AG09319 (cell line): Measurements from ENCODE around the gene SPATA31C1.
"Not testable (repeated sequence)": the region's sequence is repeated elsewhere in the genome, so short reads cannot be mapped to it uniquely, and the experiment has no call there.

Experiments used
- DNase-seq: peaks from one replicate; pipeline ENCODE4 v3.0.0-alpha.2; 2010; ENCODE audit warnings: low read depth; ENCODE audit errors: extremely low read depth
- TF ChIP-seq, protein P1 (sequence below): IDR thresholded peaks from 2 replicates; pipeline ENCODE4 v1.5.1; 2011; ENCODE audit warnings: low read depth, mild to moderate bottlenecking, inconsistent platforms, low read length, moderate library complexity

The SPATA31C1 gene

GRCh38 chr9:87937352-87937751 lies 19.6 kb downstream of the SPATA31C1 start:
- DNase-seq = not testable (repeated sequence)

GRCh38 chr9:87937918-87938317 lies 20.2 kb downstream of the SPATA31C1 start:
- not testable (repeated sequence) for DNase-seq

- not testable (repeated sequence) for DNase-seq
Measured at GRCh38 chr9:87938336-87938735, 20.6 kb downstream of the SPATA31C1 start.

GRCh38 chr9:87939096-87939495 lies 21.3 kb downstream of the SPATA31C1 start:
- not testable (repeated sequence) for DNase-seq

DNA sequence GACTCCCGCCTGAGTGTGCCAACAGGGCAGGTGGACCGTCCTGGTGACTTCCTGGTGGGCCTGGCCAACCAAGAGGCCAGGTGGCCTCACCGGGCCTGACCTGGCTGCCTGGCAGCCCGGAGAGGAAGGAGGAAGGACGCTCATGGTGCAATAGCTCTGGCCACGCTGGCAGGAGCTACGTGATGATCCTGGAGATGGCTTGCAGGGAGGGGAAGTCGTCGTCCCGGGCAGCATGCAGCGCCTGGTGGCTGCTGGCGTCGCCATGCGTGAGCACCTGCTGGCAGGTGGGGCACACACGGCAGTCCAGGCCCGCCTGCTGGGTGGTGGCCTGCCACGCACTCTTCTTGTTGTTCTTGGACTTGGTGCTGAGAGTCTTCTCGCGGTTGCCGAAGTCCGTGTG lies 26.3 kb downstream of the SPATA31C1 start:
- no peak for DNase-seq
- TF ChIP-seq, protein P1, sequence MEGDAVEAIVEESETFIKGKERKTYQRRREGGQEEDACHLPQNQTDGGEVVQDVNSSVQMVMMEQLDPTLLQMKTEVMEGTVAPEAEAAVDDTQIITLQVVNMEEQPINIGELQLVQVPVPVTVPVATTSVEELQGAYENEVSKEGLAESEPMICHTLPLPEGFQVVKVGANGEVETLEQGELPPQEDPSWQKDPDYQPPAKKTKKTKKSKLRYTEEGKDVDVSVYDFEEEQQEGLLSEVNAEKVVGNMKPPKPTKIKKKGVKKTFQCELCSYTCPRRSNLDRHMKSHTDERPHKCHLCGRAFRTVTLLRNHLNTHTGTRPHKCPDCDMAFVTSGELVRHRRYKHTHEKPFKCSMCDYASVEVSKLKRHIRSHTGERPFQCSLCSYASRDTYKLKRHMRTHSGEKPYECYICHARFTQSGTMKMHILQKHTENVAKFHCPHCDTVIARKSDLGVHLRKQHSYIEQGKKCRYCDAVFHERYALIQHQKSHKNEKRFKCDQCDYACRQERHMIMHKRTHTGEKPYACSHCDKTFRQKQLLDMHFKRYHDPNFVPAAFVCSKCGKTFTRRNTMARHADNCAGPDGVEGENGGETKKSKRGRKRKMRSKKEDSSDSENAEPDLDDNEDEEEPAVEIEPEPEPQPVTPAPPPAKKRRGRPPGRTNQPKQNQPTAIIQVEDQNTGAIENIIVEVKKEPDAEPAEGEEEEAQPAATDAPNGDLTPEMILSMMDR = no peak

DNA sequence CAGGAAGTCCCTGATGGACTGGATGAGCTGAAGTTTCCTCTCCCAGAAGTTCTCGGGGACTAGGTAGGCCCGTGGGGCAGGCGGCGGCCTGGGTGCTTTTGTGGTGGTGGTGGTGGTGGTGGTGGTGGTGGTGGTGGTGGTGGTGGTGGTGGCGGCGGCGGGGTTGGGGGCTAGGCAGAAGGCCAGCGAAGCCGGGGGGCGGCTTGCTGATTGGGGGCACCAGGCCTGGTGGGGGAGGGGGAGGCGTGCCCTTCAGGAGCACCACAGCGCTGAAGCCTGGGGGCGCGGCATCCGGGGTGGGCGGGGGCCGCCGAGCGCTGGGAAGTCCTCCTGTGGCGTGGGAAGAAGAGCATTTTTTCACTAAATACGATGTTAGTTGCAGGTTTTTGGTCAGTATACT lies 26.9 kb downstream of the SPATA31C1 start:
- DNase-seq = no peak
- TF ChIP-seq, protein P1 = no peak

GRCh38 chr9:87950296-87950695 lies 32.5 kb downstream of the SPATA31C1 start:
- TF ChIP-seq, protein P1 = no peak
- no peak for DNase-seq

DNA sequence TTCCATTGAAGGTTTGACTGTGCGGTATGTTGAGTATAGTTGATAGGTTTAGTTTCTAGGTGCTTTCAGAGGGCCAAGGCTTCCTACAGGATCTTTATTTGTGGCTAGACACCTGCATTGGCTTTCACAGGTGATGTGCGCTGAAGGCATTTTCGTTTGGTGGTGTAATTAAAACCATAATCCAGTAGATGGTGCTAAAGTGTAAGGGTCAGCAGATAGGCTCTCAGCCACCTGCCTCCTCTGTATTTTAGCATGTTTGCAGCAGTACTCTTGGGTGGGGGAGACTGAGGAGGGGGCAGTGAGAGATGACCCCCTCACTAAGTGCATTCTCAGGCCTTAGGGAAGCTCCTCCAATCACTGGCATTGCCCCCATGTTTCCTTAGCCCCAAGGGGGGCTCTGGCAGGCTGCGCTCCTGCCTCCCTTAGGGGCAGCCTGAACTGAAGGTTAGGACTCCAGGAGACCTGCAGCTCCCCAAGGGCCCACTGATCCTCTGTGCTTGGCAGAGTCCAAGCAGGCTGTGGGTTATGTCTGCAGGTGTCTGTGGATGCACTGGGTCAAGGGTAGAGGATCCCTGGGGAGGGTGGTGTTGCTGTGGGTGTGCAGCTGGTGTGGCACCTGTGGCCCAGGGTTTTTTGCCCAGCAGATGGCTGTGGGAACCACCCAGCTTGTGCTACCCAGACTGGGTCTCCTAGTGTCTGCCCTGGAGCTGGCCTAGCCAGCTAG lies 33.2 kb downstream of the SPATA31C1 start:
- TF ChIP-seq, protein P1 = peak; percentile 36
- DNase-seq = no peak

- TF ChIP-seq, protein P1 = no peak
- DNase-seq = no peak
Measured at GRCh38 chr9:87954230-87954629, 36.5 kb downstream of the SPATA31C1 start.
